Subcutaneous adipose tissue (tissue), 4 donors: Measurements from ENCODE around the gene FRAS1. TPM values are rescaled to one million over a fixed set of nuclear protein-coding genes. Genes with fewer than 3 reads are reported as not detected.

ENCODE experiments used
- total RNA-seq, 4 donors: library from RNA; depleted of rRNA; stranded (reverse); fragments of >200 nt; gene quantifications; one replicate each; pipeline ENCODE4 v1.1.0, GENCODE V29; 2016
- TF ChIP-seq, protein P1 (sequence below): fragments of 450-650 bp; IDR thresholded peaks from one replicate; pipeline ENCODE4 v1.5.1; 2016; ENCODE audit warnings: low read depth, mild to moderate bottlenecking, control low read depth, antibody characterized with exemption, moderate library complexity

FRAS1 gene
- total RNA-seq, 4 donors from 2014 or later: 2.2 to 6.0 (median 3.6) TPM

DNA sequence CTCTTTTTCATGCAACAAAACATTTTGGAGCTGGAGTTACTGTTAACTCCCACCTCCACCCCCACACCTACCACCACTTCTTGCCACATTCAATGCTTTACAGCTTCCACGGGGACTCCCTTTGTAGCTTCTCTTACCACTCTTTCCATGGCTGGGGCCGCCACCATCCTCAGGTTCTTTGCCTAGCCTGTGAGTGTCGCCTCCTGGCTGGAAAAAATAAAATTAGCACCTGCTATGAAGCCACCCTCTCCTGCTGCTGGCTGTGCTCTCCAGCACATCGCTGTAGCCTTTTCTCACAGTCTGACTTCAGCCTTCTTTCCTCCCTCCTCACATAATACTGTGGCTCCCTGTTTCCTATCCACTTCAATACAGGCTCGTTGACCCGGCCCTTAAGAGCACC is 114.4 kb downstream of the FRAS1 start:
- TF ChIP-seq, protein P1, sequence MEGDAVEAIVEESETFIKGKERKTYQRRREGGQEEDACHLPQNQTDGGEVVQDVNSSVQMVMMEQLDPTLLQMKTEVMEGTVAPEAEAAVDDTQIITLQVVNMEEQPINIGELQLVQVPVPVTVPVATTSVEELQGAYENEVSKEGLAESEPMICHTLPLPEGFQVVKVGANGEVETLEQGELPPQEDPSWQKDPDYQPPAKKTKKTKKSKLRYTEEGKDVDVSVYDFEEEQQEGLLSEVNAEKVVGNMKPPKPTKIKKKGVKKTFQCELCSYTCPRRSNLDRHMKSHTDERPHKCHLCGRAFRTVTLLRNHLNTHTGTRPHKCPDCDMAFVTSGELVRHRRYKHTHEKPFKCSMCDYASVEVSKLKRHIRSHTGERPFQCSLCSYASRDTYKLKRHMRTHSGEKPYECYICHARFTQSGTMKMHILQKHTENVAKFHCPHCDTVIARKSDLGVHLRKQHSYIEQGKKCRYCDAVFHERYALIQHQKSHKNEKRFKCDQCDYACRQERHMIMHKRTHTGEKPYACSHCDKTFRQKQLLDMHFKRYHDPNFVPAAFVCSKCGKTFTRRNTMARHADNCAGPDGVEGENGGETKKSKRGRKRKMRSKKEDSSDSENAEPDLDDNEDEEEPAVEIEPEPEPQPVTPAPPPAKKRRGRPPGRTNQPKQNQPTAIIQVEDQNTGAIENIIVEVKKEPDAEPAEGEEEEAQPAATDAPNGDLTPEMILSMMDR: no peak

DNA sequence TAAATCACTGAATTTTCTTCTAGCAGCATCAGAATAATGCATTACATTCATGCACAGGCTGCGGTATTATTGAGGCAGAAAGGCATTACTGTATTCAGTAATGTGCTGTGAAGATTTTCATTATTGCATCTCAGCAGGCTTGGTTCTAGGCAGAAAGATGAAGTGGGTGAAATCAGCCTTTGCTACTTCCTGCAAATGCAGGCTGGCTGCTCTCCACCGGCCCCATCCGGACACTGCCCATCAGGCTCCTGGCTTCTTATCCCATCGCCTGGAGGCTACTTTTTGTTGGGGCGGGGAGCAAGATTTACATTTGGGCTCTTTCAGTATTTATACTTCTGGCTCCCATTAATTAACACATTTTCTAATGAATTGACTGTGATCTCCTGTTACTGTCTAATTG is 117.8 kb downstream of the FRAS1 start:
- TF ChIP-seq, protein P1: no peak

GRCh38 chr4:78179196-78179595 is 122.1 kb downstream of the FRAS1 start:
- TF ChIP-seq, protein P1: no peak

- TF ChIP-seq, protein P1: no peak
These were observed 127.5 kb downstream of the FRAS1 start for GRCh38 chr4:78184584-78184983.

DNA sequence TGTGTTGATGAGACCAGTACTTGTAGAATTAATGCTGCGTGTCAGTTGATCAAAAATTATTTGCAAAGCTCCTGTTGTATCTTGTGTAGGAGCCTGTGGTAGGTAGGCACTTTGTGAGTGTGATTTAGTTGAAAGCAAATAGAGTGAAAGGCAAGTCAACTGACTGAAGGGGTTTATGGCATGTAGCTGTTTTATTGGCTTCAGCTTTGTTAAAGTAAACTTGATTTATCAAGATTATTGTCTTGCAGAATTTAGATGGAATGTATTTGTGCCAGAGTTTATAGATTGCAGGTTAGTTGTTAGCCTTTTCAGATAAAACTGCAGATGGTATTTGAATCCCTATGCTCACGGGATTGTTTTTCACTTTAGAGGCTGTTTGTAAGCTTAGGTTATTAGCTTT is 128.0 kb downstream of the FRAS1 start:
- TF ChIP-seq, protein P1: no peak

GRCh38 chr4:78186597-78187543 is 129.7 kb downstream of the FRAS1 start:
- TF ChIP-seq, protein P1: no peak

- TF ChIP-seq, protein P1: no peak
These were observed 132.9 kb downstream of the FRAS1 start for GRCh38 chr4:78190068-78190467.
